SU-DHL-6 (cell line): ENCODE measurements around the gene SV2A.

Experiments used
- CTCF ChIP-seq: fragments of 200-600 bp; sonication (generic); IDR thresholded peaks from one replicate; pipeline ENCODE4 v1.5.1; 2017; ENCODE audit warnings: antibody characterized with exemption, mild to moderate bottlenecking, low read length, moderate library complexity; ENCODE audit not compliant: insufficient read depth, poor library complexity, severe bottlenecking
- EZH2phosphoT487 ChIP-seq: fragments of 200-600 bp; sonication (generic), shearing (Covaris generic); conservative IDR thresholded peaks from 2 replicates; pipeline ENCODE4 v1.6.1; 2018; ENCODE audit warnings: mild to moderate bottlenecking, antibody characterized with exemption, low read length, moderate library complexity, mixed read lengths

- TF ChIP-seq EZH2phosphoT487 = no peak
- TF ChIP-seq CTCF = no peak
Measured at GRCh38 chr1:149927056-149927562, 9.5 kb upstream of the SV2A start.
